ENCODE measurements around the gene GPR3.

The GPR3 gene

GRCh38 chr1:27359822-27360158 lies 32.6 kb upstream of the GPR3 start:
- DNase-seq = no peak

DNA sequence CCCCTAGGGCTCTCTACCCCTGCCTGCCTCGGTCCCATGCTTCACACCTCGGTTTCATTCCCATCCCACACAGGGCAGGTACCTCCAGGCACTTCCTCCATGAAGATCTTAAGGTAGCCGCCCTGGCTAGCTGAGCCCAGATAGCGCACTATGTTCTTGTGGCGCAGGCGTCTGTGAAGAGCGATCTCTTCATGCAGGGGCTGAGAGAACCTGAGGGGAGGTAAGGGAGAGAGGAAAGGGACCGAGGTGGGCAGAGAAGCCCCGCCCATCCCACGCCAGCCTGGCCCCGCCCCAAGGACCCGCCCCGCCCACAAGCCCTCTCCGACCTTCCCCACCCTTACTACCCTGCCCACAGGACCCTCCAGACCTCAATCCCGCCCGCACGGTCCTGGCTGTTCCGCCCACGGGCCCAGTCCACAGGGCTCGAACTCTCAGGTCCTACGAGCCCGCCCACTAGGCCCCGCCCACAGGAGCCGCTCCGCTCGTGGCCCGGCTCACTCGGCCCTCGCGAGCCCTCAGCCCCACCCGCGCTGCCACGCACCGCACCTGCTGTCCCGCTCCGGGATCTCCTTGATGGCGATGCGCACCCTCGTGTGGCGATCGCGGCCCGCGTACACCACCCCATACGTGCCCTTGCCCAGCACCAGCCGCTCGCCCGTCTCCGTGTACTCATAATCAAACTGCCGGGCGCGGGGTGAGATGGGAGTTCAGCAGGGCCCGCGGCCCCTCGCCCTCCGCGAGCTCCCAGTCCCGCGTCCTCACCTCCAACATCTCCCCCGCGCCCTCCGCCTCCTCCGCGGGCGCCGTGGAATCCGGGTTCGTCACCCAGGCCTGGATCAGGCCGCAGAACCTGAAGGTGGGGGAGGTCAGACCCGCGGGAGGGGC lies 32.0 kb upstream of the GPR3 start:
- peak; percentile 65 for DNase-seq

- no peak for DNase-seq
These were observed 31.4 kb upstream of the GPR3 start for GRCh38 chr1:27361044-27361402.

DNA sequence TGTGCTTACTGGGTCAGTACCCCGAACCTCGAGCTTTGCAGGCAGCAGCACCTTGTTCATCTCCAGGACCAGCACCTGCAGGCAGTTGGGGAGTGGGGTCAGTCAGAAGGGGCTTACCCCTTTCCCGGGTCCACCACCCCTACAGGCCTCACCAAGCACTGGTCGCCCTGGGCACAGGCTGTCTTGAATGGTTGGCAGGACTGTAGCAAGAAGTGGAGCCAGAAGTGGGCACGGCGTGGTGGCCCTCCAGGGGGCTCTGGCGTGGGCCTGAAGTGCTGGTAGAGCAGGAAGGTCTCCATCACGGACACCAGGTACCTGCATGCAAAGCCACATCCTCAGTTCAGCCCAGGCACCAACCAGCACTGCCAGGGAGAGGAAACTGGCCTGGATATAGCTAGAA lies 30.9 kb upstream of the GPR3 start:
- no peak for DNase-seq

GRCh38 chr1:27363766-27364695 lies 28.4 kb upstream of the GPR3 start:
- no peak for DNase-seq

GRCh38 chr1:27364696-27365371 lies 27.6 kb upstream of the GPR3 start:
- DNase-seq = no peak

GRCh38 chr1:27365372-27366112 lies 26.9 kb upstream of the GPR3 start:
- DNase-seq = peak; percentile 84

DNA sequence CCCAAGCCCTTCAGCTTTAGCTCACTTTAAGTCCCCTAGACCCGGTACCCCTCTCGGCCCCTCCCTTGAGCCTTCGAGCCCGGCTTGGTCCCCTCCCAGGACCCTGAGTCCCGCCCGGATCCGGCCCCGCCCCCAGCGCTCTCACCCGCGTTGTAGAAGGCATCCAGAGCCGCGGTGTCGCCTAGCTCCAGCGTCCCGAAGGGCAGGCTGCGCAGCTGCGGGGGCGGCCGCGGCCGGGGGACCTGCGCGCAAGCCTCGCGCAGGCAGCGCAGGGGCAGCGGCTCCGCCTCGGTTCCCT lies 26.4 kb upstream of the GPR3 start:
- DNase-seq = peak; percentile 72

- peak; percentile 39 for DNase-seq
These were observed 25.8 kb upstream of the GPR3 start, which contains the start of gene MAP3K6 for GRCh38 chr1:27366411-27367159. MAP3K6 (minus strand) TSS chr1:27366961; CDS start chr1:27366597, 364 bp downstream.

GRCh38 chr1:27367160-27367650 lies 25.2 kb upstream of the GPR3 start:
- DNase-seq = no peak

GRCh38 chr1:27368869-27369582 lies 23.4 kb upstream of the GPR3 start:
- DNase-seq = no peak

DNA sequence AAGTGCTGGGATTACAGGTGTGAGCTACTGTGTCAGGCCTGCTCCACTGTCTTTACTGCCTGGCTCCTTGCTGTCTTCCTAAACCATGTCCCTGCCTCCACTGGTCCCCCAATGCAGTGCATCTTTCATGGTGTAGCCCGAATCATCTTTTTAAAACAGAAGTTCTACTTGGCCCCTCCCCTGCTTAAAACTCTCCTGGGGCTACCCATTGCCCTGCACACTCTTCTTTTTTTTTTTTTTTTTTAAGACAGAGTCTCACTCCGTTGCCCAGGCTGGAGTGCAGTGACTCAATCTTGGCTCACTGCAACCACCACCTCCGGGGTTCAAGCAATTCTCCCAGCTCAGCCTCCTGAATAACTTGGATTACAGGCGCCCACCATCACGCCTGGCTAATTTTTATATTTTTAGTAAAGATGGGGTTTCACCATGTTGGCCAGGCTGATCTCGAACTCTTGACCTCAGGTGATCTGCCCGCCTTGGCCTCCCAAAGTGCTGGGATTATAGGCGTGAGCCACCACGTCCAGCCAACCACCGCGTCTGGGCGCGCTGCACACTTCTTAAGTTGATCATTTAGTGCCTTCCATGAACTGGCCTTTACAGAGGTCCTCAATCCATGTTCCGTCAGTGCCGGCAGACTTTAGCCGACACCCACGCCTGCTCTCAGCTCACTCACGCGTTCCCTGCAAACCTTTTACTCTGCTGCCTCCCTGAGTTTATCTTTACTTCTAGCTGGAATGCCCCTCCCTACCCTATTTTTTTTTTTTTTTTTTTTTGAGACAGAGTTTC lies 20.2 kb upstream of the GPR3 start:
- no peak for DNase-seq

- no peak for DNase-seq
These were observed 19.4 kb upstream of the GPR3 start for GRCh38 chr1:27372808-27373690.

DNA sequence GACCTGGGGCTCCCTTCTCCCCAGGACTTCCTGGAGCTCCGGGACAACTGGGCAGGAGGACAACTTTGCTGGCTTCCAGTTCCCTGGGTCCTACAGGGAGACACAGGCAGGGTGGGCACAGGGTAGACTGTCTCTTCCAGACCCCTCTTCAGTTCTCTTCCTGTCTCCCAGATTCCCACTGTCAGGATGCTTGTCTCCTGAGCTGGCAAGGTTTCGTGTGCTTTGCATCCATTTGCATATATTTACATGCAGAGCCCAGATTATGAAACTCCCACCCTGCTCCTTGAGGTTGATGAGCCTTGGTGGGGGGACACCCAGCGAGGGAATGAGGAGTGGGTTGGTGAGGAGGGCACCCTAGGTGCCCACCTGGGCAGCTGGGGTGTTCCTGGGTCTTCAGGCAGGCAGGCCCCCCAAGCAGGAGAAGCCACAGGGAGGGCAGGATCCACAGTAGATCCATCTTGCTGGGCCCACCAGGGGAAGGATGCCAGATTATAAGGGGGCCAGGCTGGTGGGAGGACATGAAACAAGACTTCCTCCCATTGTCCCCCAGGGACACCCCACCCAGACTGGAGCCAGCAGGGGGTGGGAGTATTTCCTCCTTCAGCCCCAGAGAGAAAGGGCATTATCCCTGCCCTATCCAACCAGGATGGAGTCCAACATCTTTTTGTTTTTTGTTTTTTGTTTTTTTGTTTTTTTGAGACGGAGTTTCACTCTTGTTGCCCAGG lies 17.9 kb upstream of the GPR3 start, which contains the start of gene FCN3:
TSS of gene FCN3 (minus strand) at position 463 of the 725 bp plus-strand sequence. CDS start at position 457, 6 bp downstream.
- no peak for DNase-seq

- no peak for DNase-seq
These were observed 14.5 kb upstream of the GPR3 start for GRCh38 chr1:27377760-27378495.

GRCh38 chr1:27379564-27380122 lies 12.8 kb upstream of the GPR3 start:
- DNase-seq = no peak

DNA sequence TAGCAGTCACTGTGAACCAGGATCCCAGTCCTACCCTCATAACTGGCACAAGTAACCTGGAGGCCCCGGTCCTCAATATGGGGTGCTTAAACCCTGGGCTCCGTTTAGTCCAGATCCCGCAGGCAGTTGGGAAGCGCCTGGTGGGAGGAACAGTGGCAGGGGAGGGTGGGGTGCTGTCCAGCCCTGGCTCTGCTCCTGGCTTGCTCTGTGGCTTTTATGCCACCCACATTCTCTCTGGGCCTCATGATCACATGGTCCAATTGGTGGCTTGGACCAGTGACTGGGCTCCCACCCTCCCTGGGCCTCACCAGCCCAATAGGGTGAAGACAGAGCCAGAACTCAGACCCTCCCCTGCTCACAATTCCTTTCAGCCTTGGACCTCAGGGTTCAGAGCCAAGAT lies 12.2 kb upstream of the GPR3 start:
- DNase-seq = no peak
